Activated CD4-positive, CD25-positive, alpha-beta regulatory T cell treated with anti-CD3 and anti-CD28 coated beads, Interleukin-2, amount 50 U/mL, for 24 hours (primary cell): ENCODE results near the gene AXIN2.

Experiments used
- ATAC-seq, 2 donors: fragments of 150-1000 bp; cut with Tn5 transposase; one replicate each; pipeline ENCODE4 v1.10.0; 2021; ENCODE audit warnings: mild to moderate bottlenecking in 1 of 2, moderate library complexity in 1 of 2

AXIN2 gene

GRCh38 chr17:65576939-65577338, 15.5 kb upstream of the AXIN2 start:
- no peak for ATAC-seq

DNA sequence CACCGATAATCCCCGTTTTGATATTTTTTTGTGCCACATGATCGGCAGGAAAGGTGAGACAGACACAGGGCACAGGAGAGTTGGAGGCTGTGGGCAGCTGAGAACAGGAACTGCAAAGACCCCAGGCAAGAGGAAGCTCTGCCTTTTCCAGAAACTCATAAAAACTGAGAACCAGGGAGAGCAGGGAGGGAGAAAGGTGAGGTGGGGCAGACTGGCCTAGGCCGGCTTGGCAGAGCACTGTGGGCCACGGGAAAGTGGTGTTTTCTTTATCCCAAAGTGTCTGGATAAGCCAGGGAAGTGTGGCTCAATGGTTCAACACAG, 11.8 kb upstream of the AXIN2 start:
- no peak for ATAC-seq

GRCh38 chr17:65572581-65573281, 11.3 kb upstream of the AXIN2 start:
- no peak for ATAC-seq

- no peak for ATAC-seq
Observed at GRCh38 chr17:65572186-65572580, 10.7 kb upstream of the AXIN2 start.

- ATAC-seq: no peak
Observed at GRCh38 chr17:65568918-65569317, 7.5 kb upstream of the AXIN2 start.

DNA sequence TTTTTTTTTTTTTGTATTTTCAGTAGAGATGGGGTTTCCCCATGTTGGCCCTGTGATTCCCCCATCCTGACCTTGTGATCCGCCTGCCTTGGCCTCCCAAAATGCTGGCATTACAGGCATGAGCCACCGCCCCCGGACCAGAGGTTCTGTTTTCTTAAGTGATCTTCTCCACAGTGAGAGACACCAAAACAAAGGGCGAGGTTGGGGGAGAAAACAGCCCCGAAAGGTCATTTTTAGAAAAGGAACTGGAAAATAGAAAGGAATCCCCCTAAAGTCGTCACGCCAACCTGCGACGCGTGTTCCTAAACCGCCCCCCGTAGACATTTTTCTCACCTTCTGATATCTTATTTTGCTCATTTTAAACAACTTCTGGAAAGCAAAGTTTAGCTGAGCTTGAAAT, 6.1 kb upstream of the AXIN2 start:
- ATAC-seq: no peak

DNA sequence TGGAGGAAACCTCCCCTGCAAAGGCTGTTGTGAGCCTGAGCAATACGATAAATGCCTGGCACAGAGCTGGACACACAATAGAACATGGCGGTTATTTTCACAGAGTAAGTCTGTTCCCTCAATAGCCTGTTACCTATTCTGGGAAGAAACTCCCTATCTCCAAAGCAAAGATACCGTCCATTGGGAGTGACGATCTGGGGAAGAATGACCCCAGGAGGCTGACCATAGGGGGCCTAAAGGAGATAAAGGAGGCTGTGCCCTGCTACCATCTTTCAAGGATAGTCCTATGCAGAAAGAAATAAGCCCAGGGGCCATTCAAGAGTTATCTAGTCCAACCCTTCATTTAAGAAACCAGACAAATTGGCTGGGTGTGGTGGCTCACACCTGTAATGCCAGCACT, 4.1 kb upstream of the AXIN2 start:
- ATAC-seq: no peak

DNA sequence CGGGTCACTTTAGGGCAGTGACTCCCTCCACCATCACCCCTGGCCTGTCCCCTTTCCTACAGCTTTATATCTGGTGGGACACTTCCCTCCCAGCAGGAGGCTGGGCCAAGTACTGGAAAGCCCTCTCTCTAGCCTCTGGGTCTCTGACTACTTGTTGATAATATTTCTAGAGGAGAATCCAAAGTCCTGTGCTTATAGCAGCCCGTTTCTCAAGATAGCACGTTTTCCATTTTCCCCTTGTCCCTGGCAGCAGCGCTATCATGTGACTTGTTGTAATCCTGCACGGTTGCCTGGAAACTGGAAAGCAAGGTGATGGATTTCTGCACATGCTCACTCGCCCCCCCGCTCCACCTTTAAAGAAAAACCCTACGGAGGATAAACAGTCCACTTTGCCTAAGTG, 3.3 kb upstream of the AXIN2 start:
- ATAC-seq: no peak

GRCh38 chr17:65562206-65562531, 721 bp upstream of the AXIN2 start:
- ATAC-seq: no peak

GRCh38 chr17:65560628-65561451, 608 bp downstream of the AXIN2 start:
- peak; percentile 48 to 50 for ATAC-seq

DNA sequence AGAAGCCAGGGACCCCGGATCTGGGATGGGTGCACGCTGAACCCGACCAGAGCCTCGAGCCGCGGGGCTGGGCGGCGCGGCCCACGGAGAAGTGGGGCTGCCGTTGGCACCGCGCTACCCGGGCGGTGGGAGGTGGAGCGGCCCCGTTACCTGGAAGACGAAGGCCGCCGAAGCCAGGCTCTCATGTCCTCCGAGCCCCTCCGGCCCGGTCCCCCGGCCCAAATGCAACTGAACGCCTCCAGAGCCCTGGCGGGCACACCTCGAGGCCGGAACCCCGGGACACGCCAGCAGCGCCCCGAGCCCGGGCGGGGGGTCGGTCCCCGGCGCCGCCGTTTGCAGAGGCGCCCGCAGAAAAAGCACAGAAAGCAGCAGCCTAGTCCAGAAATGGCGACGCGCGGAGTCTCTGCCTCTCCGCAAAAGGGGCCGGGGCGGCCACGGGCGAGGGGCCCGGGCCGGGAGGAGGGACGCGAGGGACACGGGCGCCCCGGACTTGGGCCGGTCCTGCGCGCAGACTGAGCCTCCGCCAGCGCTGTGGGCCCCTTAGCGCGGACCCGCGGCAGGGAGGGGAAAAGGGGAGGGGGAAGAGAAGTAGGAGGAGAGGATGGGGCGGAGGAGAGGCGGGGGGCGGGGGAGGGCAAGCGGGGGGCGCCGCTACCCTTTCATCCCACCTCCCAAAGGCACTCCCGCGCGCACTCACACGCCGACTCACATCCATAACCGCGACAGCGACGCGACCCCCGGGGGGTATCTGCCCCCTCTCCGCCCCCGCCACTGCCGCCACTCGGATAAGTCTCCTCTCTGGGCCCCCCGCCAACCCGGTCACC, 1.4 kb downstream of the AXIN2 start:
- no peak for ATAC-seq

DNA sequence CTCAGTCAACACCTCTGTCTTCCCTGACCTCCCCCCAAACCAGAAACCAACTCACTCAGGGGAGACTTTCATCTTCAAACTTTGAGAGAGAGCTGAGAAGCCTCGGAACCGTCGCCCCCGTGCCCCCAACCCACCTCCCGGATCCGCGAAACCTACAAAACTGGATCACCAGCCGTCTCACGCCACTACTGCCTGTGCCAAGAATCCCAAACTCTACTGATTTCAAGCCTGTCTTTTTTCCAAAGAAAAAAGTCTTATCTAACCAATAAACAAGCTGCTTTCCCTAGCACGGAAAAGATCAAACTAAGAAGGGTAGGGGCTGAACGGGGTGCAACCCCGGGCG, 2.0 kb downstream of the AXIN2 start:
- no peak for ATAC-seq

GRCh38 chr17:65558683-65559460, 2.6 kb downstream of the AXIN2 start:
- ATAC-seq: no peak

GRCh38 chr17:65558311-65558682, 3.2 kb downstream of the AXIN2 start:
- no peak for ATAC-seq

DNA sequence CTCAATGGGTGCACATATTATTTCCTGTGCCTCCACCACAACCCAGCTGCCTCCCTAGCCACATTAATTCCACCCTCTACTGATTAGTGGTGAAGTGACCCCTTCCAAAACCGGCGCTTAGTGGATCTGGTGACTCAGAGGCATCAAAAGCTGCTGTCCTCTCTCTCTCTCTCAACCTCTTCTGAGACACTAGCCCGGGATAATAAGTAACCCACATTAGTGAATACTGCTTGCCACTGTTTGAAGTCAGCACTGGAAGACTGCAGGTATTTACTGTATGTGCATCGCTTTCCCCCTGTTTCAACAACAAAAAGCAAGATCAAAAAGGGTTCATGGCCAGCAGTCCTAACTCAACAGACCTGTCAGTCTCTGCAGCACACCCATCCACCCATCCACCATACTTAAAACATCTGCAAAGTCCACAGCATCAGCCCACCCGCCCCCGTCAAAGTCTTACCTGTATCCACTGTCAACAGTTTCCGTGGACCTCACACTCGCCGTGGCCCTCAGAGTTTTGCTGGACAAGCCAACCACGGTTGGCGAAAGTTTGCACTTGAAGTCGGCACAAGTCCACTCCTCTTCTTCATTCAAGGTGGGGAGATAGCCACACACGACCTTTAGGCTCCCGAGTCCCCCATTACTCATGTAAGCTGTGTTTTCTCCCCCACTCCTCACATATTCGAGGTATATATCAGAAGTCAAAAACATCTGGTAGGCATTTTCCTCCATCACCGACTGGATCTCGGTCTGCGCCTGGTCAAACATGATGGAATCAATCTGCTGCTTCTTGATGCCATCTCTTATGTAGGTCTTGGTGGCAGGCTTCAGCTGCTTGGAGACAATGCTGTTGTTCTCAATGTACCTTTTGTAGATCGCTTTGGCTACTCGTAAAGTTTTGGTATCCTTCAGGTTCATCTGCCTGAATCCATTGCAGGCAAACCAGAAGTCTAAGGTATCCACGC, 3.8 kb downstream of the AXIN2 start:
- no peak for ATAC-seq

DNA sequence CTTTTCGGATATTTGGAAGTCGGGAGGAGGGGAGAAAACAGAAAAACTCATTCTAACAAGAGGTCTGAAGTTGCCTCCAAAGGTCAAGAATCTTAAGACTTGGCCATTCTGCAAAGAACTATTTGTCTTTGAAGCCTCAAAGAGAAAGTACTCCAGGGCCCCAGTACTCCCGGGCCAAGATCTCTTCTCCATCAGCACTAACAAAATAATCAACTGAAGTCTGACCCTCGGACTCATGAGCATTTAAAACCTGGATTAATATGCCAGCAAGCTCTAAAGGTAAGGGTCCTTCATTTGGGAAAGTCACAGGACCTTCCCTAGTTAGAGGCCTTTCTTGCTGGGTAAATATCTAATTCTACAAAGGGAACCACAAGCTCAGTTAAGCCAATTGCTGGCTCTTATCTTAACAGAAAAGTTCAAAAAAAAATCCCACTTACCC, 4.5 kb downstream of the AXIN2 start:
- ATAC-seq: no peak

DNA sequence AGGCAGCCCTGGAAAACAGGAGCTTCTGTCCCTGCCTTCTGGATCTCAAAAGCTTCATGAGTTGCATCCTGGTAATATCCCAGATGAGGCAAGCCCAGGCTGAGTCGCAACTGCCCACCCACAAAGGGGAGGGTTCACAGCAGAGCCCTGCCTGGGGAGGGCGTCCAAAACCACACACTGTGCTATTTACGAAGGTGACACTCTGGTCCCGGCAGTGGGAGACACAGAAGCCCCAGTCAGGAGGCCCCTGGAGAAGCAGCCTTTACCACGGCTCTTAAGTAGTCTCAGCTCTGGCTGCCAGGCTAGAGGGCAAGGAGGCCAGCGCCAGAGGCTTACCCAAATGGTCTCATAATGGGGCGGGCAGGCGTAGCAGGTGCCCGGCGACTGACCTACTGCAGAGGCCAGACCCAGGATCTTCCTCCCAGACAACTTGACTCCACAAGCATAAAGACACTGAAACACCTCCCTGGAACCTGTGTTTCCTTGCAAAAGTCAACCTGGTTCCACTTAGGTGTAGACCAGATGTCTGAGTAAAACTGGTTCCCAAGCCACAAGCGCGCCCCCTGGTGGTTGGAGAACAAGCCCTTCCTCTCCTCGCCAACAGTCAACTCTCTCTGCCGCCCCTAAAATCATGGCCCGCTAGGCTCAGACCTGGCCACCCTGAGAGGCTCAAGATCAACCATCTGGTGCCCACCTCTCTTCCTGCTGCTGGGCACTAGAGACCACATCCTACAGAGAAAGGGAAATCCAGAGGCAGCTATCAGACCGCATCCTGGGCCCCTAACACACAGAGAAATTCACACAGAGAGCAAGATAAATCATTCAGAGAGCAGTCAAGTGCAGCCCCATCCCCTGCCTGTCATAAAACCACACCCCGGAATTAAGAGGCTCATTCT, 5.2 kb downstream of the AXIN2 start:
- peak; percentile 50 to 57 for ATAC-seq

GRCh38 chr17:65554553-65555223, 6.8 kb downstream of the AXIN2 start:
- no peak for ATAC-seq

- no peak for ATAC-seq
Observed at GRCh38 chr17:65553646-65554552, 7.5 kb downstream of the AXIN2 start.
